CD4-positive, alpha-beta T cell treated with Interleukin-21 for 1 hour (primary cell): Measurements from ENCODE around the gene WDR19.

ENCODE experiments used
- DNase-seq: peaks from one replicate; pipeline ENCODE4 v3.0.0-alpha.2; 2020

Gene WDR19

GRCh38 chr4:39305912-39306677, 123.8 kb downstream of the WDR19 start:
- DNase-seq: no peak

- DNase-seq: no peak
Measured at GRCh38 chr4:39308611-39309010, 126.3 kb downstream of the WDR19 start.

- no peak for DNase-seq
Measured at GRCh38 chr4:39312816-39313215, 130.5 kb downstream of the WDR19 start.

- DNase-seq: no peak
Measured at GRCh38 chr4:39319676-39320075, 137.3 kb downstream of the WDR19 start.

- no peak for DNase-seq
Measured at GRCh38 chr4:39320381-39321115, 138.2 kb downstream of the WDR19 start.

- DNase-seq: no peak
Measured at GRCh38 chr4:39323821-39324220, 141.5 kb downstream of the WDR19 start.

GRCh38 chr4:39324446-39324845, 142.1 kb downstream of the WDR19 start:
- no peak for DNase-seq

GRCh38 chr4:39324897-39325613, 142.7 kb downstream of the WDR19 start:
- no peak for DNase-seq

- no peak for DNase-seq
Measured at GRCh38 chr4:39326468-39326977, 144.2 kb downstream of the WDR19 start.

- no peak for DNase-seq
Measured at GRCh38 chr4:39330353-39330752, 148.0 kb downstream of the WDR19 start.

GRCh38 chr4:39331191-39331590, 148.9 kb downstream of the WDR19 start:
- no peak for DNase-seq
